HL-60 (cell line): ENCODE data around the gene FNDC1.
A peak's percentile ranks its signal among the peaks of the same experiment; 100 is the strongest.

Experiments
- DNase-seq, 2 experiments: peaks; one replicate each; pipeline ENCODE4 v3.0.0-alpha.2; 2010 to 2020; ENCODE audit warnings: low read depth in 1 of 2, low spot score in 1 of 2
- H3K27ac ChIP-seq: fragments of 250-450 bp; sonication (Bioruptor Pico); replicated peaks from 2 replicates; pipeline ENCODE4 v1.5.1; 2020; ENCODE audit warnings: mild to moderate bottlenecking, moderate library complexity
- H3K27me3 ChIP-seq: fragments of 250-450 bp; sonication (Bioruptor Pico); 2 replicates; pipeline ENCODE4 v1.5.1; 2021; ENCODE audit warnings: mild to moderate bottlenecking, moderate library complexity; ENCODE audit not compliant: insufficient read depth, poor library complexity, severe bottlenecking
- H3K4me3 ChIP-seq: replicated peaks from 2 replicates; pipeline ENCODE4 v1.5.1; 2011; ENCODE audit warnings: mild to moderate bottlenecking, control low read depth, low read length; ENCODE audit not compliant: insufficient read depth
- CTCF ChIP-seq: IDR thresholded peaks from one replicate; pipeline ENCODE4 v1.5.1; 2011; ENCODE audit warnings: low read length, control low read depth, inconsistent platforms; ENCODE audit not compliant: insufficient read depth
- GABPA ChIP-seq: IDR thresholded peaks from 2 replicates; pipeline ENCODE4 v1.6.1; 2012; ENCODE audit warnings: low read depth
- POLR2AphosphoS5 ChIP-seq: IDR thresholded peaks from 2 replicates; pipeline ENCODE4 v1.6.1; 2012; ENCODE audit warnings: low read depth
- REST ChIP-seq: IDR thresholded peaks from 2 replicates; pipeline ENCODE4 v1.6.1; 2012; ENCODE audit warnings: low read depth; ENCODE audit not compliant: insufficient replicate concordance
- SPI1 ChIP-seq: IDR thresholded peaks from 2 replicates; pipeline ENCODE4 v1.6.1; 2012; ENCODE audit warnings: low read depth, mild to moderate bottlenecking, borderline replicate concordance

FNDC1 gene

GRCh38 chr6:159168536-159169192, 536 bp upstream of the FNDC1 start:
- TF ChIP-seq GABPA, result no peak
- TF ChIP-seq CTCF, result no peak
- TF ChIP-seq SPI1, result no peak
- TF ChIP-seq REST, result no peak
- TF ChIP-seq POLR2AphosphoS5, result no peak
- peaks cover 79% of the 10 kb centered on the region for H3K27me3 ChIP-seq
- H3K4me3 ChIP-seq, result peak overlapping the region; percentile 15
- H3K27ac ChIP-seq, result no peak overlapping the region
- DNase-seq, result no peak

- Histone ChIP-seq H3K27ac (no peak overlapping the region), H3K27me3 (peaks cover 86% of the 10 kb centered on the region), H3K4me3 (no peak overlapping the region)
- no peak for DNase-seq
- TF ChIP-seq REST (no peak), CTCF (no peak), GABPA (no peak)
Observed at GRCh38 chr6:159169557-159170332, 545 bp downstream of the FNDC1 start.

GRCh38 chr6:159170333-159170672, 1.1 kb downstream of the FNDC1 start:
- Histone ChIP-seq H3K4me3 (no peak overlapping the region), H3K27me3 (peaks cover 88% of the 10 kb centered on the region), H3K27ac (no peak overlapping the region)
- no peak for DNase-seq
- TF ChIP-seq POLR2AphosphoS5 (no peak), SPI1 (no peak), GABPA (no peak), CTCF (no peak), REST (no peak)
